H1 (cell line): ENCODE measurements around the gene VWA3B. TPM values are rescaled to one million over a fixed set of nuclear protein-coding genes. Genes with fewer than 3 reads are reported as not detected.

Experiments used
- BRCA1 ChIP-seq: IDR thresholded peaks from 2 replicates; pipeline ENCODE4 v1.6.1; 2012; ENCODE audit warnings: low read depth, low read length, improper control_type of control experiment
- CHD7 ChIP-seq: fragments of 300-600 bp; sonication (generic); IDR thresholded peaks from 2 replicates; pipeline ENCODE4 v1.7.1; 2012; ENCODE audit warnings: low read length, moderate library complexity, mild to moderate bottlenecking, inconsistent platforms; ENCODE audit not compliant: insufficient replicate concordance
- EZH2 ChIP-seq: fragments of 200-600 bp; sonication (generic); IDR thresholded peaks from 2 replicates; pipeline ENCODE4 v1.7.1; 2012; ENCODE audit warnings: low read depth, mild to moderate bottlenecking, moderate library complexity, low read length, inconsistent platforms; ENCODE audit not compliant: severe bottlenecking
- GABPA ChIP-seq: IDR thresholded peaks from 2 replicates; pipeline ENCODE4 v1.6.1; 2011; ENCODE audit warnings: mild to moderate bottlenecking, low read length, moderate library complexity, borderline replicate concordance; ENCODE audit not compliant: insufficient read depth
- JUND ChIP-seq: IDR thresholded peaks from 2 replicates; pipeline ENCODE4 v1.6.1; 2011; ENCODE audit warnings: mild to moderate bottlenecking, improper control_type of control experiment, low read length
- MAFK ChIP-seq: IDR thresholded peaks from 2 replicates; pipeline ENCODE4 v1.6.1; 2012; ENCODE audit warnings: low read depth, mild to moderate bottlenecking, improper control_type of control experiment, low read length
- PHF8 ChIP-seq: fragments of 200-600 bp; sonication (generic); conservative IDR thresholded peaks from 2 replicates; pipeline ENCODE4 v1.7.1; 2012; ENCODE audit warnings: low read depth, mild to moderate bottlenecking, inconsistent platforms, low read length, moderate library complexity
- RXRA ChIP-seq: IDR thresholded peaks from 2 replicates; pipeline ENCODE4 v1.6.1; 2011; ENCODE audit warnings: low read depth, mild to moderate bottlenecking, low read length, moderate library complexity; ENCODE audit not compliant: insufficient read depth
- TEAD4 ChIP-seq: IDR thresholded peaks from 2 replicates; pipeline ENCODE4 v1.6.1; 2012; ENCODE audit warnings: low read depth, low read length, inconsistent platforms, mixed read lengths
- polyA plus RNA-seq, 7 experiments: library from polyadenylated mRNA; depleted of rRNA in 3 of 7; stranded (reverse) in 5 of 7; unstranded in 2 of 7; fragments of >200 nt in 5 of 7; fragments of 200-250 nt in 2 of 7; gene quantifications; 1 replicate in 5 of 7; 2 replicates in 1 of 7; 4 replicates in 1 of 7; pipeline versions ENCODE4 v1.2.1 to v1.2.3, GENCODE V29; 2011 to 2013; ENCODE audit warnings: missing spikeins in 2 of 7, mixed read lengths in 2 of 7
- total RNA-seq: library from RNA; stranded (reverse); fragmentation: NEBNext Ultra II Directional; extraction: Animal tissue kit (Norgen Biotek cat#: 25700); gene quantifications from 2 replicates; pipeline ENCODE4 v1.2.1, GENCODE V29; 2021

Gene VWA3B
- total and polyA plus RNA-seq, 2 of the 8 experiments (the other 6 are each of a cell fraction or from before 2014, with no cell fraction given) = not detected

- no peak for TF ChIP-seq CHD7
- TF ChIP-seq GABPA = no peak
- TF ChIP-seq JUND = no peak
- no peak for TF ChIP-seq TEAD4
- TF ChIP-seq BRCA1 = no peak
- no peak for TF ChIP-seq RXRA
- TF ChIP-seq EZH2 = no peak
- no peak for TF ChIP-seq PHF8
- TF ChIP-seq MAFK = no peak
Observed at GRCh38 chr2:98118161-98118560, 31.2 kb downstream of the VWA3B start (continued).
